SK-N-SH treated with all-trans-retinoic acid at 6 μM for 48 hours (cell line): Measurements from ENCODE around the gene FRS2.

Source experiments
- CREB5 ChIP-seq: fragments of 250-450 bp; sonication (Bioruptor Pico); IDR thresholded peaks from 2 replicates; pipeline ENCODE4 v1.5.1; 2020; ENCODE audit warnings: low read depth, mild to moderate bottlenecking, moderate library complexity
- CSDC2 ChIP-seq: fragments of 250-450 bp; sonication (Bioruptor Pico); IDR thresholded peaks from 2 replicates; pipeline ENCODE4 v1.5.0; 2020; ENCODE audit warnings: mild to moderate bottlenecking, moderate library complexity
- OSR1 ChIP-seq: fragments of 250-450 bp; sonication (Bioruptor Pico); IDR thresholded peaks from 2 replicates; pipeline ENCODE4 v1.8.0; 2022; ENCODE audit warnings: moderate library complexity, mild to moderate bottlenecking, inconsistent platforms
- ZFP3 ChIP-seq: fragments of 250-450 bp; sonication (Bioruptor Pico); IDR thresholded peaks from 2 replicates; pipeline ENCODE4 v1.5.0; 2020; ENCODE audit warnings: mild to moderate bottlenecking, moderate library complexity

GRCh38 chr12:69608114-69608513 lies 137.9 kb downstream of the FRS2 start:
- no peak for TF ChIP-seq OSR1 (CRISPR knock-in tag)
- no peak for TF ChIP-seq ZFP3 (CRISPR knock-in tag)
- TF ChIP-seq CREB5 (CRISPR knock-in tag), result no peak
- no peak for TF ChIP-seq CSDC2 (CRISPR knock-in tag)
